ENCODE results near the gene TM7SF3.
A peak's percentile ranks its signal among the peaks of the same experiment; 100 is the strongest.
"Not testable (repeated sequence)": the region's sequence is repeated elsewhere in the genome, so short reads cannot be mapped to it uniquely, and the experiment has no call there.

TM7SF3 gene

GRCh38 chr12:27031531-27031930 is 17.3 kb upstream of the TM7SF3 start:
- ATAC-seq (replicated peaks), result no peak
- Mint-ChIP-seq H3K27ac (no peak overlapping the region), H3K36me3 (peaks cover 40 to 53% of the 10 kb centered on the region in 2 donors), H3K4me1 (no peaks in the 10 kb centered on the region), H3K4me3 (no peak overlapping the region), H3K9me3 (no peaks in the 10 kb centered on the region), H3K27me3 (no peaks in the 10 kb centered on the region)
- DNase-seq, result no peak

GRCh38 chr12:27026257-27026656 is 12.1 kb upstream of the TM7SF3 start:
- Mint-ChIP-seq H3K27ac (no peak overlapping the region), H3K27me3 (no peaks in the 10 kb centered on the region), H3K4me1 (peaks cover 12 to 32% of the 10 kb centered on the region in 2 donors), H3K9me3 (no peaks in the 10 kb centered on the region), H3K4me3 (no peak overlapping the region), H3K36me3 (peaks cover 16 to 29% of the 10 kb centered on the region in 2 donors)
- ATAC-seq (replicated peaks) (no peak), DNase-seq (no peak)

- Mint-ChIP-seq H3K27me3 (no peaks in the 10 kb centered on the region), H3K4me3 (no peak overlapping the region), H3K4me1 (peaks cover 12 to 32% of the 10 kb centered on the region in 2 donors), H3K9me3 (no peaks in the 10 kb centered on the region), H3K27ac (peak overlapping the region; percentile 71), H3K36me3 (peaks cover 9 to 23% of the 10 kb centered on the region in 2 donors)
- ATAC-seq (replicated peaks), result no peak
- DNase-seq, result no peak
Observed at GRCh38 chr12:27025116-27025515, 10.9 kb upstream of the TM7SF3 start.

GRCh38 chr12:27024291-27024690 is 10.1 kb upstream of the TM7SF3 start:
- H3K4me1 Mint-ChIP-seq, result peaks cover 12 to 32% of the 10 kb centered on the region in 2 donors
- DNase-seq (no peak), ATAC-seq (replicated peaks) (no peak)
- H3K4me3 Mint-ChIP-seq, result no peak overlapping the region
- H3K27ac Mint-ChIP-seq, result no peak overlapping the region
- no peaks in the 10 kb centered on the region for H3K27me3 Mint-ChIP-seq
- no peaks in the 10 kb centered on the region for H3K9me3 Mint-ChIP-seq
- peaks cover 6 to 17% of the 10 kb centered on the region in 2 donors for H3K36me3 Mint-ChIP-seq

GRCh38 chr12:27020761-27021160 is 6.6 kb upstream of the TM7SF3 start:
- ATAC-seq (replicated peaks) (no peak), DNase-seq (no peak)
- no peak overlapping the region for H3K27ac Mint-ChIP-seq
- no peaks in the 10 kb centered on the region for H3K9me3 Mint-ChIP-seq
- H3K36me3 Mint-ChIP-seq, result peaks cover 0 to 5% of the 10 kb centered on the region in 2 donors
- H3K4me1 Mint-ChIP-seq, result peaks cover 13 to 33% of the 10 kb centered on the region in 2 donors
- no peak overlapping the region for H3K4me3 Mint-ChIP-seq
- no peaks in the 10 kb centered on the region for H3K27me3 Mint-ChIP-seq

- DNase-seq (no peak), ATAC-seq (replicated peaks) (no peak)
- Mint-ChIP-seq H3K9me3 (no peaks in the 10 kb centered on the region), H3K4me1 (peaks cover 14 to 29% of the 10 kb centered on the region in 2 donors), H3K27me3 (no peaks in the 10 kb centered on the region), H3K4me3 (no peak overlapping the region), H3K27ac (no peak overlapping the region), H3K36me3 (peaks cover 0 to 5% of the 10 kb centered on the region in 2 donors)
Observed at GRCh38 chr12:27018037-27018436, 3.9 kb upstream of the TM7SF3 start.

- not testable (repeated sequence) for DNase-seq; H3K27ac Mint-ChIP-seq; H3K27me3 Mint-ChIP-seq; ATAC-seq (replicated peaks); H3K9me3 Mint-ChIP-seq; H3K36me3 Mint-ChIP-seq; H3K4me3 Mint-ChIP-seq
- H3K4me1 Mint-ChIP-seq, result peaks cover 14 to 29% of the 10 kb centered on the region in 2 donors
Observed at GRCh38 chr12:27017163-27017823, 3.1 kb upstream of the TM7SF3 start.

GRCh38 chr12:27015730-27016076 is 1.5 kb upstream of the TM7SF3 start:
- peaks cover 0 to 4% of the 10 kb centered on the region in 2 donors for H3K36me3 Mint-ChIP-seq
- DNase-seq (no peak), ATAC-seq (replicated peaks) (no peak)
- peak overlapping the region; percentile 94 for H3K27ac Mint-ChIP-seq
- H3K4me3 Mint-ChIP-seq, result peak overlapping the region in 1 of 2 donors; percentile 93
- peaks cover 15 to 30% of the 10 kb centered on the region in 2 donors for H3K4me1 Mint-ChIP-seq
- H3K27me3 Mint-ChIP-seq, result no peaks in the 10 kb centered on the region
- no peaks in the 10 kb centered on the region for H3K9me3 Mint-ChIP-seq

- Mint-ChIP-seq H3K27ac (peak overlapping the region; percentile 94), H3K36me3 (peaks cover 0 to 9% of the 10 kb centered on the region in 2 donors), H3K4me1 (peaks cover 19 to 34% of the 10 kb centered on the region in 2 donors), H3K9me3 (no peaks in the 10 kb centered on the region), H3K4me3 (peak overlapping the region; percentile 93 to 95), H3K27me3 (no peaks in the 10 kb centered on the region)
- ATAC-seq (replicated peaks) (peak in 1 of 2 donors; percentile 8), DNase-seq (no peak)
Observed at GRCh38 chr12:27014859-27015729, 910 bp upstream of the TM7SF3 start.

GRCh38 chr12:27013611-27014084 is 536 bp downstream of the TM7SF3 start:
- ATAC-seq (replicated peaks), result peak; percentile 13 to 24
- Mint-ChIP-seq H3K27me3 (no peaks in the 10 kb centered on the region), H3K36me3 (peaks cover 0 to 11% of the 10 kb centered on the region in 2 donors), H3K27ac (peak overlapping the region; percentile 94), H3K4me1 (peaks cover 22 to 39% of the 10 kb centered on the region in 2 donors), H3K9me3 (no peaks in the 10 kb centered on the region), H3K4me3 (peak overlapping the region; percentile 93 to 95)
- DNase-seq, result no peak

GRCh38 chr12:27012982-27013255 is 1.3 kb downstream of the TM7SF3 start:
- H3K4me1 Mint-ChIP-seq, result peaks cover 28 to 46% of the 10 kb centered on the region in 2 donors
- DNase-seq (no peak), ATAC-seq (replicated peaks) (no peak)
- peaks cover 3 to 15% of the 10 kb centered on the region in 2 donors for H3K36me3 Mint-ChIP-seq
- no peaks in the 10 kb centered on the region for H3K9me3 Mint-ChIP-seq
- H3K27ac Mint-ChIP-seq, result no peak overlapping the region
- no peaks in the 10 kb centered on the region for H3K27me3 Mint-ChIP-seq
- H3K4me3 Mint-ChIP-seq, result peak overlapping the region; percentile 93 to 95

- Mint-ChIP-seq H3K9me3 (no peaks in the 10 kb centered on the region), H3K27ac (no peak overlapping the region), H3K36me3 (peaks cover 3 to 15% of the 10 kb centered on the region in 2 donors), H3K4me3 (peak overlapping the region; percentile 25 to 95), H3K4me1 (peaks cover 28 to 51% of the 10 kb centered on the region in 2 donors), H3K27me3 (no peaks in the 10 kb centered on the region)
- ATAC-seq (replicated peaks) (no peak), DNase-seq (no peak)
Observed at GRCh38 chr12:27012239-27012981, 1.8 kb downstream of the TM7SF3 start.

GRCh38 chr12:27009881-27010301 is 4.3 kb downstream of the TM7SF3 start:
- Mint-ChIP-seq H3K4me3 (no peak overlapping the region), H3K36me3 (peaks cover 3 to 15% of the 10 kb centered on the region in 2 donors), H3K9me3 (no peaks in the 10 kb centered on the region), H3K27ac (no peak overlapping the region), H3K4me1 (peaks cover 25 to 42% of the 10 kb centered on the region in 2 donors), H3K27me3 (no peaks in the 10 kb centered on the region)
- DNase-seq (no peak), ATAC-seq (replicated peaks) (no peak)

GRCh38 chr12:27008081-27008480 is 6.1 kb downstream of the TM7SF3 start:
- no peak overlapping the region for H3K4me3 Mint-ChIP-seq
- peaks cover 3 to 19% of the 10 kb centered on the region in 2 donors for H3K36me3 Mint-ChIP-seq
- H3K27me3 Mint-ChIP-seq, result no peaks in the 10 kb centered on the region
- peak in 1 of 2 donors; percentile 44 for ATAC-seq (replicated peaks)
- no peak overlapping the region for H3K27ac Mint-ChIP-seq
- H3K9me3 Mint-ChIP-seq, result no peaks in the 10 kb centered on the region
- peaks cover 30 to 49% of the 10 kb centered on the region in 2 donors for H3K4me1 Mint-ChIP-seq
- DNase-seq, result no peak
